Stomach (tissue), 4 donors: ENCODE data around the gene UGT1A6.

ENCODE experiments used
- CTCF ChIP-seq, 7 experiments: fragments of 450-650 bp in 4 of 7; fragments of 200-600 bp in 3 of 7; sonication (generic) in 3 of 7; IDR thresholded peaks; one replicate each; pipeline ENCODE4 v1.5.1; 2016 to 2019; ENCODE audit warnings: antibody characterized with exemption in 7 of 7, control low read depth in 2 of 7, mild to moderate bottlenecking in 1 of 7
- POLR2A ChIP-seq, 4 donors: fragments of 450-650 bp; IDR thresholded peaks; one replicate each; pipeline ENCODE4 v1.6.1; 2016; ENCODE audit warnings: antibody characterized with exemption in 4 of 4, control low read depth in 2 of 4, mild to moderate bottlenecking in 1 of 4, moderate library complexity in 1 of 4

- TF ChIP-seq CTCF (IDR thresholded peaks at IDR 0.05) (no peak), POLR2A (IDR thresholded peaks at IDR 0.05) (no peak)
These were observed 25.9 kb downstream of the UGT1A6 start, which contains the start of gene UGT1A4 for GRCh38 chr2:233718552-233718951.
